Heart right ventricle (tissue), 16 donors: ENCODE measurements around the gene BCL2L1. TPM values are rescaled to one million over a fixed set of nuclear protein-coding genes. Genes with fewer than 3 reads are reported as not detected.

ENCODE experiments used
- ATAC-seq, 8 donors: fragments of 200-7000 bp; cut with Tn5 transposase; one replicate each; pipeline ENCODE4 v1.9.1; 2020; ENCODE audit warnings: mild to moderate bottlenecking in 8 of 8, moderate library complexity in 8 of 8, moderate number of reproducible peaks in 1 of 8
- DNase-seq, 2 donors: peaks; one replicate each; pipeline ENCODE4 v3.0.0-alpha.2; 2020
- H3K27ac ChIP-seq, 10 donors: fragments of 200-600 bp; sonication (generic) in 2 of 10; one replicate each; pipeline versions ENCODE4 v1.5.0 to v1.8.0; 2020 to 2022; ENCODE audit warnings: mild to moderate bottlenecking in 3 of 10
- H3K27me3 ChIP-seq, 7 donors: fragments of 200-600 bp; one replicate each; pipeline ENCODE4 v1.8.0; 2021 to 2022; ENCODE audit warnings: mild to moderate bottlenecking in 2 of 7
- H3K36me3 ChIP-seq, 9 donors: fragments of 200-600 bp; sonication (generic) in 1 of 9; one replicate each; pipeline versions ENCODE4 v1.5.0 to v1.8.0; 2020 to 2022; ENCODE audit warnings: mild to moderate bottlenecking in 2 of 9
- H3K4me1 ChIP-seq, 9 donors: fragments of 200-600 bp; sonication (generic) in 1 of 9; one replicate each; pipeline versions ENCODE4 v1.5.0 to v1.8.0; 2020 to 2022; ENCODE audit warnings: mild to moderate bottlenecking in 4 of 9
- H3K4me3 ChIP-seq, 10 donors: fragments of 200-600 bp; sonication (generic) in 2 of 10; one replicate each; pipeline versions ENCODE4 v1.5.0 to v1.8.0; 2020 to 2022; ENCODE audit warnings: mild to moderate bottlenecking in 7 of 10, moderate library complexity in 2 of 10
- H3K9me3 ChIP-seq, 11 donors: fragments of 200-600 bp in 10 of 11; sonication (generic) in 2 of 11; one replicate each; pipeline versions ENCODE4 v1.5.0 to v1.8.0; 2013 to 2022; ENCODE audit warnings: mild to moderate bottlenecking in 2 of 11, control low read depth in 1 of 11, moderate library complexity in 1 of 11
- CTCF ChIP-seq, 9 donors: fragments of 200-600 bp; sonication (generic) in 2 of 9; IDR thresholded peaks; one replicate each; pipeline versions ENCODE4 v1.5.0 to v1.8.0; 2021 to 2022; ENCODE audit warnings: antibody characterized with exemption in 9 of 9, mild to moderate bottlenecking in 5 of 9, moderate library complexity in 1 of 9
- whole genome bisulfite sequencing, 2 donors: extraction: QIAGEN DNeasy Blood & Tissue Kit; methylation state at CpG; one replicate each; pipeline ENCODE4 v1.1.7; 2013; ENCODE audit warnings: inconsistent platforms in 1 of 2; 5-methylcytosine and 5-hydroxymethylcytosine counted together
- intact Hi-C, 10 donors: fragments of 100-400 bp; cut with DNase I; formaldehyde crosslinking; loops; one replicate each; pipeline versions ENCODE4 v1.11.1 to v1.14.2; 2022
- polyA plus RNA-seq, 2 donors: library from polyadenylated mRNA; stranded (reverse); fragments of 200-250 nt; gene quantifications; one replicate each; pipeline ENCODE4 v1.2.3, GENCODE V29; 2013
- total RNA-seq, 10 donors: library from RNA; stranded (reverse); fragmentation: NEBNext Ultra II Directional in 3 of 10; extraction: Animal tissue kit (Norgen Biotek cat#: 25700) in 3 of 10; gene quantifications; one replicate each; pipeline versions ENCODE4 v1.2.1 to v1.2.4, GENCODE V29; 2021 to 2023
- donor health status: Arrhythmogenic right ventricular cardiomyopathy.
- donor health status: ischemic (EF 13 %, LVEDD 7.1; RV severe dilation, severe dysfunction).
- donor health status: healthy with polysubstance abuse.
- donor health status: DM: no; HTN: yes; CAD: no.
- donor health status: DM: no; HTN: no; CAD: no.
- donor health status: ischemic (EF 25% LVEDD 6.9; RV normal size, moderate dysfunction).
- donor health status: ischemic (EF 25% LVEDD 5.7; RV mildly dilated, moderate dysfunction).
- donor health status: healthy.
- donor health status: DM: yes; HTN: yes; CAD: no.
- donor health status: Ischemic cardiomyopathy.
- donor health status: ischemic (EF 35%, LVEDD 5.7; RV mildly dilated, moderate dysfunction).
- donor health status: nonischemic (EF 11% LVEDD 7.7; RV severe dilation, severe dysfunction).
- donor health status: DM: yes; HTN: yes; CAD: no.
- donor health status: PGD.
- donor health status: ischemic (EF 29% LVEDD 5.4; RV normal size, mild dysfunction).
- donor health status: nonischemic (EF 23%, LVEDD 6.1; RV moderate dilation, normal function).

BCL2L1 gene
- total and polyA plus RNA-seq, 12 donors: 34.7 to 128 (median 45.9) TPM

GRCh38 chr20:31717478-31718201, 5.0 kb downstream of the BCL2L1 start:
- H3K4me3 ChIP-seq: peak overlapping the region in 8 of 10 donors; percentile 72 to 93 (median 83)
- intact Hi-C loops: loop anchor here in 3 of 10 donors (2.0 to 10.0 kb wide), 2 partner anchors 47 to 153 kb away; no protein-coding TSS in a partner anchor
- TF ChIP-seq CTCF (IDR thresholded peaks at IDR 0.05): no peak
- ATAC-seq: no peak
- peaks cover 0 to 72% (median 0%) of the 10 kb centered on the region in 9 donors for H3K36me3 ChIP-seq
- no peaks in the 10 kb centered on the region for H3K9me3 ChIP-seq
- WGBS, 2 donors: 63 to 69% methylated on average over 6 of the region's 6 CpGs
- H3K27ac ChIP-seq: peak overlapping the region; percentile 32 to 100 (median 99)
- no peak for DNase-seq
- H3K4me1 ChIP-seq: peaks cover 21 to 95% (median 86%) of the 10 kb centered on the region in 9 donors
- H3K27me3 ChIP-seq: no peaks in the 10 kb centered on the region

- Histone ChIP-seq H3K9me3 (no peaks in the 10 kb centered on the region), H3K4me3 (peak overlapping the region in 9 of 10 donors; percentile 4 to 88 (median 80)), H3K36me3 (peaks cover 0 to 72% (median 0%) of the 10 kb centered on the region in 9 donors), H3K27ac (peak overlapping the region; percentile 32 to 100 (median 99)), H3K4me1 (peaks cover 21 to 100% (median 93%) of the 10 kb centered on the region in 9 donors), H3K27me3 (no peaks in the 10 kb centered on the region)
- intact Hi-C loops: loop anchor here in 2 of 10 donors (10.0 kb wide), 1 partner anchor 152 kb away; no protein-coding TSS in a partner anchor
- no peak for TF ChIP-seq CTCF (IDR thresholded peaks at IDR 0.05)
- ATAC-seq (no peak), DNase-seq (no peak)
- WGBS, 2 donors: 52 to 65% methylated on average over 5 of the region's 5 CpGs
Measured at GRCh38 chr20:31716818-31717477, 5.7 kb downstream of the BCL2L1 start.

GRCh38 chr20:31716351-31716750, 6.3 kb downstream of the BCL2L1 start:
- no peaks in the 10 kb centered on the region for H3K27me3 ChIP-seq
- peak overlapping the region in 7 of 10 donors; percentile 18 to 88 (median 82) for H3K4me3 ChIP-seq
- WGBS, 2 donors: 62 to 66% methylated on average over 1 of the region's 1 CpG
- peaks cover 0 to 73% (median 0%) of the 10 kb centered on the region in 9 donors for H3K36me3 ChIP-seq
- peaks cover 27 to 100% (median 96%) of the 10 kb centered on the region in 9 donors for H3K4me1 ChIP-seq
- no peaks in the 10 kb centered on the region for H3K9me3 ChIP-seq
- ATAC-seq (no peak), DNase-seq (no peak)
- intact Hi-C loops: loop anchor here in 2 of 10 donors (10.0 kb wide), 1 partner anchor 152 kb away; no protein-coding TSS in a partner anchor
- peak overlapping the region; percentile 32 to 100 (median 99) for H3K27ac ChIP-seq
- no peak for TF ChIP-seq CTCF (IDR thresholded peaks at IDR 0.05)

- intact Hi-C loops: loop anchor here in 2 of 10 donors (10.0 kb wide), 1 partner anchor 151 kb away; no protein-coding TSS in a partner anchor
- peaks cover 0 to 76% (median 0%) of the 10 kb centered on the region in 9 donors for H3K36me3 ChIP-seq
Measured at GRCh38 chr20:31715766-31716165, 6.9 kb downstream of the BCL2L1 start.

More at GRCh38 chr20:31715766-31716165, 6.9 kb downstream of the BCL2L1 start:
- Histone ChIP-seq H3K4me3 (peak overlapping the region in 1 of 10 donors; percentile 80), H3K4me1 (peaks cover 31 to 100% (median 97%) of the 10 kb centered on the region in 9 donors), H3K27ac (peak overlapping the region in 9 of 10 donors; percentile 32 to 100 (median 99)), H3K9me3 (no peaks in the 10 kb centered on the region), H3K27me3 (no peaks in the 10 kb centered on the region)
- WGBS, 2 donors: 58 to 60% methylated on average over 3 of the region's 3 CpGs
- no peak for TF ChIP-seq CTCF (IDR thresholded peaks at IDR 0.05)
- no peak for DNase-seq
- no peak for ATAC-seq
